ENCODE measurements around the gene PXYLP1. TPM values are rescaled to one million over a fixed set of nuclear protein-coding genes. Genes with fewer than 3 reads are reported as not detected.

PXYLP1 gene
- total RNA-seq, 4 donors from 2014 or later: 9.9 to 11.7 (median 10.0) TPM

DNA sequence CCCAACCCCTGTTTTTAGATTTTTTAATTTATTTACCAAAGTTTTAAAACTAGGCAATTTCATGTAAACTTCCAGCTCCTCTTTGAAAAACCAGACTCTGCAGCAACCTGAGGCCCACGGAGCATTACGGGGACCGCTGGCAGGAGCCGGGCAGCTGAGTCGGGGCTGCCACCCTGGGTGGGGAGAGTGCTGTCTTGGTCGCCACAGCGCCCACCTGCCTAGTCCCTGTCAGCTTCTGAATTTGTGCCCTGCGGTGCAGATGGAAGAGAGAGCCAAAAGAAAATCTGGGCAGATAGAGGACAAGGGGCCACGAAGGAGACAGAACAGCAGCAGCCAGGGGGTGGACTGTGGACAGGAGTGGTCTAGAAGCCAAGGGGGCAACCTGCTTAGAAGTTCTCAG is 34.6 kb downstream of the PXYLP1 start:
- no peak for DNase-seq (ENCODE audit: low spot score in 2 of 2)
- 93 to 96% methylated on average over 9 of the region's 9 CpGs for WGBS, 2 donors
- H3K9me3 ChIP-seq: no peaks in the 10 kb centered on the region
- H3K36me3 ChIP-seq: peaks cover 0 to 31% (median 0%) of the 10 kb centered on the region in 3 donors
- no peaks in the 10 kb centered on the region for H3K4me1 ChIP-seq
- no peaks in the 10 kb centered on the region for H3K27me3 ChIP-seq
- no peak overlapping the region for H3K4me3 ChIP-seq
- peak overlapping the region in 1 of 4 donors; percentile 30 for H3K27ac ChIP-seq
- TF ChIP-seq POLR2A (IDR thresholded peaks at IDR 0.05) (no peak), EP300 (IDR thresholded peaks at IDR 0.05) (no peak)
- TF ChIP-seq, protein P1, sequence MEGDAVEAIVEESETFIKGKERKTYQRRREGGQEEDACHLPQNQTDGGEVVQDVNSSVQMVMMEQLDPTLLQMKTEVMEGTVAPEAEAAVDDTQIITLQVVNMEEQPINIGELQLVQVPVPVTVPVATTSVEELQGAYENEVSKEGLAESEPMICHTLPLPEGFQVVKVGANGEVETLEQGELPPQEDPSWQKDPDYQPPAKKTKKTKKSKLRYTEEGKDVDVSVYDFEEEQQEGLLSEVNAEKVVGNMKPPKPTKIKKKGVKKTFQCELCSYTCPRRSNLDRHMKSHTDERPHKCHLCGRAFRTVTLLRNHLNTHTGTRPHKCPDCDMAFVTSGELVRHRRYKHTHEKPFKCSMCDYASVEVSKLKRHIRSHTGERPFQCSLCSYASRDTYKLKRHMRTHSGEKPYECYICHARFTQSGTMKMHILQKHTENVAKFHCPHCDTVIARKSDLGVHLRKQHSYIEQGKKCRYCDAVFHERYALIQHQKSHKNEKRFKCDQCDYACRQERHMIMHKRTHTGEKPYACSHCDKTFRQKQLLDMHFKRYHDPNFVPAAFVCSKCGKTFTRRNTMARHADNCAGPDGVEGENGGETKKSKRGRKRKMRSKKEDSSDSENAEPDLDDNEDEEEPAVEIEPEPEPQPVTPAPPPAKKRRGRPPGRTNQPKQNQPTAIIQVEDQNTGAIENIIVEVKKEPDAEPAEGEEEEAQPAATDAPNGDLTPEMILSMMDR (IDR thresholded peaks at IDR 0.05): no peak

DNA sequence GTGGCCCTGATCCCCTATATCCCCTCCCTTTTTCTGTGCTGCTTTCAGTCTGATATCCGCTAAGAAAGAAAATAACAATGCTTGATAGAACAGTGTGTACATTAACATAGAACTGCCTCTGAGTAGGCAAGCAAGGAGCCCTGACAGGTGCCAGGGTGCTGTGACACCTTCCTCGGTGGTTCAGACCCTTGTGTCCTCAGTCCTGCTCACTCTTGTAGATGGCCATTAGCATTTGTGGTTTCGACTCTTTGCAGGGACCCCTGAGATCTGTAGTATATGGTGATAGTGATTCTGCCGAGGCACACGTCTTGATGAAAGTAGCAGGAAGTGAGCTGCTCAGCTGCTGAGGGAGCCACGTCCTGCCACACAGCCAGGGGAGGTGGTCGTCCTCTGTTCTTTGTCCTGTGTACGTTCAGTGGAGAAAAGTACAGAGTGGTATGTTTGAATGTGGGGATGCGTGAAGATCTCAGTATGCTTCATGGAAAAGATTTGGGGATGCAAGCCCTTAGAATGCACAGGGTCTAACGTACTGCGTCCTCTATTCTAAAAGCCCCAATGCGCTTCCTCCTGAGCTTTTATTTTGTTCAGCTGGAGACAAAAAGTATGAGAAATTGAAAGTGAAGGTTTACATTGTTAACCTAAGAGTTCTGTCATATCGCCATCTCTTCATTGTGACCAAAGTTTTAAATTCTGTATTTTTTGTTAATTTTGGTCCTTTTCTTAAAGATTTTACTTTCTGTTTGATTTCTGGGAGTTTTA is 35.4 kb downstream of the PXYLP1 start:
- Histone ChIP-seq H3K9me3 (no peaks in the 10 kb centered on the region), H3K27me3 (no peaks in the 10 kb centered on the region), H3K36me3 (peaks cover 0 to 25% (median 0%) of the 10 kb centered on the region in 3 donors), H3K27ac (peak overlapping the region in 1 of 4 donors; percentile 30), H3K4me3 (peak overlapping the region in 1 of 4 donors; percentile 6), H3K4me1 (no peaks in the 10 kb centered on the region)
- 58 to 61% methylated on average over 13 of the region's 13 CpGs for WGBS, 2 donors
- no peak for DNase-seq (ENCODE audit: low spot score in 2 of 2)
- TF ChIP-seq EP300 (IDR thresholded peaks at IDR 0.05) (no peak), POLR2A (IDR thresholded peaks at IDR 0.05) (no peak)
- TF ChIP-seq, protein P1 (IDR thresholded peaks at IDR 0.05): no peak

DNA sequence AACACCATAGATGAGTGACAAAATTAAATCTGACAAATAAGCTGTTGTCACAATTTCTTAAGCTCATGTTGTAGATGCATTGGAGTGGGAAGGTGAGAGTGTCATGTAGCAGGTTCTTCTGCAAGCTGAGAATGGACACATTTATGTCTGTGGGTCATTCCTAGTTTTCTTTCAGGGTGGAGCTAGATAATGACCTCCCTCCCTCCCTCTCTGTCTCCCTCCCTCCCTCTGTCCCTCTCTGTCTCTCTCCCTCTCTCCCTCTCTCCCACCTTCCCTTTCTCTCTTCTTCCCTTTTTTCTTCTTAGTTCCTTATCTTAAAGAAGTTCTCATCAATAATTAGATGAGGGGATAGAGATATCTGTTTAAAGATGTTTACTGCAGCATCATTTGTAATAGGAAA is 36.0 kb downstream of the PXYLP1 start:
- DNase-seq (ENCODE audit: low spot score in 2 of 2): no peak
- Histone ChIP-seq H3K36me3 (peaks cover 0 to 25% (median 0%) of the 10 kb centered on the region in 3 donors), H3K4me3 (peak overlapping the region in 1 of 4 donors; percentile 6), H3K9me3 (no peaks in the 10 kb centered on the region), H3K27ac (peak overlapping the region in 1 of 4 donors; percentile 30), H3K4me1 (no peaks in the 10 kb centered on the region), H3K27me3 (no peaks in the 10 kb centered on the region)
- TF ChIP-seq, protein P1 (IDR thresholded peaks at IDR 0.05): no peak
- no peak for TF ChIP-seq POLR2A (IDR thresholded peaks at IDR 0.05)
- TF ChIP-seq EP300 (IDR thresholded peaks at IDR 0.05): no peak

DNA sequence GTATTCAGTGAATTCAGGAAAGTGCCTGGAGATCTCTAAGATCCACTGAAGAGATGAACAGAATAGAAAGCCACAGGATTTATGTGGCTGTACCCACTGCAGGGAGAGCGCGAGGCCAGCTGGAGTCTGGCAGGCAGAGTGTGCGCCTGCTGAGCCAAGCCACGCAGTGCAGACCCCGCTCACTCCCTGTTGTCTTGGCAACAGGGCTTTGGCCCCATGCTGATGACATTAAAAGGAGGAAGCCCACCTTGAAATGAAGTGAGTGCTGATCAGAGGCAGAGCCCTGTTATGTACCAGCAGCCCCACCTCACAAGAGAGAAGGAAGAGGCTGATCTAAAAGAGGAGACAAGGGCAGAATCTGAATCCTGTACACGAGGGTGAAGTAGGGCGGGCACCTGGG is 36.7 kb downstream of the PXYLP1 start:
- no peak overlapping the region for H3K4me3 ChIP-seq
- TF ChIP-seq EP300 (IDR thresholded peaks at IDR 0.05) (no peak), POLR2A (IDR thresholded peaks at IDR 0.05) (no peak)
- TF ChIP-seq, protein P1 (IDR thresholded peaks at IDR 0.05): no peak
- no peak overlapping the region for H3K27ac ChIP-seq
- no peak for DNase-seq (ENCODE audit: low spot score in 2 of 2)
- 87 to 90% methylated on average over 7 of the region's 7 CpGs for WGBS, 2 donors
- H3K36me3 ChIP-seq: peaks cover 0 to 25% (median 0%) of the 10 kb centered on the region in 3 donors
- no peaks in the 10 kb centered on the region for H3K9me3 ChIP-seq
- H3K27me3 ChIP-seq: no peaks in the 10 kb centered on the region
- no peaks in the 10 kb centered on the region for H3K4me1 ChIP-seq

DNA sequence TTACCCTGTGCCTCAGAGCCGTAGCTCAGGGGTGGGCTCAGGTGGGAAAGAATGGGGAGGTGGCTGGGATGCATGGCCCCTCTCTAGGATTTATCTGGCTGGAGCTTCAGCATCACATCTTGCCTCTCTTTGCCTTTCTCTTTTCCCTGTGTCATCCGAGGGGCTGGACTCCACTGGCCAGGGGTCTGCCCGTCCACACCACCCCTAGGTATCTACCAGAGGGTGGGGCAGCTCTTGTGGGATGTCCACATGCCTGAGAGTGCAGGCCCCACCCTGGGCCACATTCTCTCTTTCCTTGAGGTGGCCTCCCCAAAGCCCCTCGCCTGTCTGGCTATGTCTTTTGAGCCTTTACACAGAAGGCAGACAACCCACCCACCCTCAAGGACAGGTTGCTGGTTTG is 37.2 kb downstream of the PXYLP1 start:
- H3K36me3 ChIP-seq: peaks cover 0 to 22% (median 0%) of the 10 kb centered on the region in 3 donors
- H3K27ac ChIP-seq: no peak overlapping the region
- no peak for DNase-seq (ENCODE audit: low spot score in 2 of 2)
- TF ChIP-seq EP300 (IDR thresholded peaks at IDR 0.05) (no peak), POLR2A (IDR thresholded peaks at IDR 0.05) (no peak)
- TF ChIP-seq, protein P1 (IDR thresholded peaks at IDR 0.05): no peak
- WGBS, 2 donors: 96 to 97% methylated on average over 4 of the region's 4 CpGs
- H3K4me3 ChIP-seq: no peak overlapping the region
- no peaks in the 10 kb centered on the region for H3K4me1 ChIP-seq
- H3K9me3 ChIP-seq: no peaks in the 10 kb centered on the region
- no peaks in the 10 kb centered on the region for H3K27me3 ChIP-seq

Data from tibial nerve (tissue), 4 donors.